ENCODE results near the gene AFF3. TPM values are rescaled to one million over a fixed set of nuclear protein-coding genes. Genes with fewer than 3 reads are reported as not detected.

The AFF3 gene
- total RNA-seq, 5 donors from 2014 or later (not counting 1 experiment from before 2014, with no cell fraction given): 9.9 to 23.5 (median 11.5) TPM

GRCh38 chr2:100184055-100184737 is 41.8 kb upstream of the AFF3 start:
- ChIA-PET CTCF (interaction anchor here in 1 of 2 donors (0.6 kb wide), 1 partner anchor 38 kb away, joined by 3 read pairs; no protein-coding TSS in a partner anchor), POLR2A (interaction anchor here in 1 of 2 donors (0.6 to 0.7 kb wide), 2 partner anchors 15 to 197 kb away, joined by 3 read pairs; no protein-coding TSS in a partner anchor)
- H3K27me3 ChIP-seq (replicated peaks in 1 of 2; ENCODE audit: control insufficient read depth in 2 of 2, extremely low read depth in 1 of 2, insufficient read depth in 2 of 2, low read length in 1 of 2): no peaks in the 10 kb centered on the region
- H3K4me3 Mint-ChIP-seq: no peak overlapping the region
- no peaks in the 10 kb centered on the region for H3K4me1 ChIP-seq (ENCODE audit: control insufficient read depth in 1 of 2, extremely low read depth in 1 of 2, insufficient read depth in 2 of 2, low read length in 2 of 2)
- 100% methylated on average over 3 of the region's 4 CpGs for WGBS (ENCODE audit: insufficient coverage)
- no peak for DNase-seq
- no peak overlapping the region for H3K27ac ChIP-seq (ENCODE audit: low read length)
- no peak overlapping the region for H3K4me3 ChIP-seq (ENCODE audit: control insufficient read depth in 1 of 2, extremely low read depth in 1 of 2, low read length in 1 of 2)
- no peaks in the 10 kb centered on the region for H3K27me3 Mint-ChIP-seq
- H3K9me3 Mint-ChIP-seq: no peaks in the 10 kb centered on the region
- ATAC-seq (replicated peaks in 1 of 4): no peak
- H3K36me3 Mint-ChIP-seq: no peaks in the 10 kb centered on the region
- no peaks in the 10 kb centered on the region for H3K4me1 Mint-ChIP-seq
- no peaks in the 10 kb centered on the region for H3K9me3 ChIP-seq
- no peak overlapping the region for H3K27ac Mint-ChIP-seq
- no peaks in the 10 kb centered on the region for H3K36me3 ChIP-seq (ENCODE audit: control insufficient read depth in 2 of 2, extremely low read depth in 1 of 2, insufficient read depth in 1 of 2, low read length in 1 of 2)

- Histone ChIP-seq H3K27ac (ENCODE audit: low read length) (no peak overlapping the region), H3K36me3 (ENCODE audit: control insufficient read depth in 2 of 2, extremely low read depth in 1 of 2, insufficient read depth in 1 of 2, low read length in 1 of 2) (no peaks in the 10 kb centered on the region), H3K9me3 (no peaks in the 10 kb centered on the region), H3K27me3 (replicated peaks in 1 of 2; ENCODE audit: control insufficient read depth in 2 of 2, extremely low read depth in 1 of 2, insufficient read depth in 2 of 2, low read length in 1 of 2) (no peaks in the 10 kb centered on the region), H3K4me3 (ENCODE audit: control insufficient read depth in 1 of 2, extremely low read depth in 1 of 2, low read length in 1 of 2) (no peak overlapping the region), H3K4me1 (ENCODE audit: control insufficient read depth in 1 of 2, extremely low read depth in 1 of 2, insufficient read depth in 2 of 2, low read length in 2 of 2) (no peaks in the 10 kb centered on the region)
- CTCF ChIA-PET: no interaction called here
- DNase-seq (no peak), ATAC-seq (replicated peaks in 1 of 4) (no peak)
- Mint-ChIP-seq H3K27ac (no peak overlapping the region), H3K27me3 (no peaks in the 10 kb centered on the region), H3K4me1 (no peaks in the 10 kb centered on the region), H3K4me3 (no peak overlapping the region), H3K9me3 (no peaks in the 10 kb centered on the region), H3K36me3 (no peaks in the 10 kb centered on the region)
- POLR2A ChIA-PET: no interaction called here
- WGBS (ENCODE audit: insufficient coverage): 89% methylated on average over 18 of the region's 21 CpGs
Measured at GRCh38 chr2:100182494-100183361, 40.3 kb upstream of the AFF3 start.

DNA sequence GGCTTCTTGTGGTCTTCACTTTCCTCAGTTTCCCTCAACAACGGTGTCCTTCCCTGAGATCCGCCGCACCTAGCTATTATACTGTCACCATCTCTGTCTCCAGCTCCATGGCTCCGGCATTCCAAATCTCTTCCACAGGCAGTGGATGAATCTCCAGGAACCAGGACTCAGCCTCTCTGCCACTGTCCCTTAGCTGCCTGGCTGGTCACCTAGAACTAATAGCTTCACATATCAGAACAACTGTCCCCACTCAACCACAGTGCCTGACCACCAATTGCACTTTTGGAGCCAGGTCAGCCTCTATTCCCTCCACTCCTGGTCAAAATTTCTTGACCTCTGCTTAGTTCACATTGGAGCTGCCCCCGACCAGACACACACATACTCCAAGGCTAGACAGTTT is 38.1 kb upstream of the AFF3 start:
- Histone ChIP-seq H3K4me1 (ENCODE audit: control insufficient read depth in 1 of 2, extremely low read depth in 1 of 2, insufficient read depth in 2 of 2, low read length in 2 of 2) (no peaks in the 10 kb centered on the region), H3K36me3 (ENCODE audit: control insufficient read depth in 2 of 2, extremely low read depth in 1 of 2, insufficient read depth in 1 of 2, low read length in 1 of 2) (no peaks in the 10 kb centered on the region), H3K9me3 (no peaks in the 10 kb centered on the region), H3K27me3 (replicated peaks in 1 of 2; ENCODE audit: control insufficient read depth in 2 of 2, extremely low read depth in 1 of 2, insufficient read depth in 2 of 2, low read length in 1 of 2) (no peaks in the 10 kb centered on the region), H3K27ac (ENCODE audit: low read length) (no peak overlapping the region), H3K4me3 (ENCODE audit: control insufficient read depth in 1 of 2, extremely low read depth in 1 of 2, low read length in 1 of 2) (no peak overlapping the region)
- Mint-ChIP-seq H3K4me1 (no peaks in the 10 kb centered on the region), H3K36me3 (no peaks in the 10 kb centered on the region), H3K27me3 (no peaks in the 10 kb centered on the region), H3K4me3 (no peak overlapping the region), H3K9me3 (no peaks in the 10 kb centered on the region), H3K27ac (no peak overlapping the region)
- DNase-seq (no peak), ATAC-seq (replicated peaks in 1 of 4) (no peak)
- CTCF ChIA-PET: no interaction called here
- WGBS (ENCODE audit: insufficient coverage): 98% methylated on average over 4 of the region's 5 CpGs
- POLR2A ChIA-PET: no interaction called here

- no peak overlapping the region for H3K4me3 Mint-ChIP-seq
- ChIA-PET CTCF (no interaction called here), POLR2A (no interaction called here)
- Histone ChIP-seq H3K27me3 (replicated peaks in 1 of 2; ENCODE audit: control insufficient read depth in 2 of 2, extremely low read depth in 1 of 2, insufficient read depth in 2 of 2, low read length in 1 of 2) (no peaks in the 10 kb centered on the region), H3K9me3 (no peaks in the 10 kb centered on the region), H3K4me1 (ENCODE audit: control insufficient read depth in 1 of 2, extremely low read depth in 1 of 2, insufficient read depth in 2 of 2, low read length in 2 of 2) (no peaks in the 10 kb centered on the region), H3K36me3 (ENCODE audit: control insufficient read depth in 2 of 2, extremely low read depth in 1 of 2, insufficient read depth in 1 of 2, low read length in 1 of 2) (no peaks in the 10 kb centered on the region), H3K27ac (ENCODE audit: low read length) (no peak overlapping the region), H3K4me3 (ENCODE audit: control insufficient read depth in 1 of 2, extremely low read depth in 1 of 2, low read length in 1 of 2) (no peak overlapping the region)
- WGBS (ENCODE audit: insufficient coverage): no CpG with 5 or more reads among the region's 2 CpGs
- H3K27ac Mint-ChIP-seq: no peak overlapping the region
- no peaks in the 10 kb centered on the region for H3K36me3 Mint-ChIP-seq
- ATAC-seq (replicated peaks in 1 of 4) (no peak), DNase-seq (no peak)
- no peaks in the 10 kb centered on the region for H3K9me3 Mint-ChIP-seq
- no peaks in the 10 kb centered on the region for H3K27me3 Mint-ChIP-seq
- no peaks in the 10 kb centered on the region for H3K4me1 Mint-ChIP-seq
Measured at GRCh38 chr2:100179806-100180205, 37.4 kb upstream of the AFF3 start.

- H3K36me3 ChIP-seq (ENCODE audit: control insufficient read depth in 2 of 2, extremely low read depth in 1 of 2, insufficient read depth in 1 of 2, low read length in 1 of 2): no peaks in the 10 kb centered on the region
- no peaks in the 10 kb centered on the region for H3K9me3 ChIP-seq
- H3K4me3 ChIP-seq (ENCODE audit: control insufficient read depth in 1 of 2, extremely low read depth in 1 of 2, low read length in 1 of 2): no peak overlapping the region
- POLR2A ChIA-PET: no interaction called here
- no peaks in the 10 kb centered on the region for H3K4me1 ChIP-seq (ENCODE audit: control insufficient read depth in 1 of 2, extremely low read depth in 1 of 2, insufficient read depth in 2 of 2, low read length in 2 of 2)
- H3K27ac Mint-ChIP-seq: no peak overlapping the region
- H3K27me3 Mint-ChIP-seq: no peaks in the 10 kb centered on the region
- 80% methylated on average over 2 of the region's 3 CpGs for WGBS (ENCODE audit: insufficient coverage)
- H3K9me3 Mint-ChIP-seq: no peaks in the 10 kb centered on the region
- CTCF ChIA-PET: no interaction called here
- H3K36me3 Mint-ChIP-seq: no peaks in the 10 kb centered on the region
- no peak overlapping the region for H3K27ac ChIP-seq (ENCODE audit: low read length)
- H3K4me1 Mint-ChIP-seq: no peaks in the 10 kb centered on the region
- ATAC-seq (replicated peaks in 1 of 4) (no peak), DNase-seq (no peak)
- H3K4me3 Mint-ChIP-seq: no peak overlapping the region
- H3K27me3 ChIP-seq (replicated peaks in 1 of 2; ENCODE audit: control insufficient read depth in 2 of 2, extremely low read depth in 1 of 2, insufficient read depth in 2 of 2, low read length in 1 of 2): no peaks in the 10 kb centered on the region
Measured at GRCh38 chr2:100178864-100179263, 36.5 kb upstream of the AFF3 start.

GRCh38 chr2:100178085-100178788 is 35.8 kb upstream of the AFF3 start:
- Mint-ChIP-seq H3K9me3 (no peaks in the 10 kb centered on the region), H3K36me3 (no peaks in the 10 kb centered on the region), H3K27ac (no peak overlapping the region), H3K27me3 (no peaks in the 10 kb centered on the region), H3K4me1 (no peaks in the 10 kb centered on the region), H3K4me3 (no peak overlapping the region)
- no peak overlapping the region for H3K27ac ChIP-seq (ENCODE audit: low read length)
- no peaks in the 10 kb centered on the region for H3K36me3 ChIP-seq (ENCODE audit: control insufficient read depth in 2 of 2, extremely low read depth in 1 of 2, insufficient read depth in 1 of 2, low read length in 1 of 2)
- DNase-seq: peak in 15 of 35 experiments; percentile 1 to 34 (median 6)
- no peaks in the 10 kb centered on the region for H3K9me3 ChIP-seq
- H3K4me3 ChIP-seq (ENCODE audit: control insufficient read depth in 1 of 2, extremely low read depth in 1 of 2, low read length in 1 of 2): no peak overlapping the region
- CTCF ChIA-PET: interaction anchor here in 1 of 2 donors (1.2 kb wide), 1 partner anchor 619 kb away, joined by 3 read pairs; no protein-coding TSS in a partner anchor
- H3K27me3 ChIP-seq (replicated peaks in 1 of 2; ENCODE audit: control insufficient read depth in 2 of 2, extremely low read depth in 1 of 2, insufficient read depth in 2 of 2, low read length in 1 of 2): no peaks in the 10 kb centered on the region
- 93% methylated on average over 3 of the region's 8 CpGs for WGBS (ENCODE audit: insufficient coverage)
- POLR2A ChIA-PET: no interaction called here
- no peaks in the 10 kb centered on the region for H3K4me1 ChIP-seq (ENCODE audit: control insufficient read depth in 1 of 2, extremely low read depth in 1 of 2, insufficient read depth in 2 of 2, low read length in 2 of 2)
- ATAC-seq (replicated peaks in 1 of 4): no peak

Measured in T-cell (primary cell).